K562 (cell line): ENCODE results near the gene PSMB11.

ENCODE experiments used
- CTCF ChIP-seq, 3 experiments: IDR thresholded peaks in 2 of 3; conservative IDR thresholded peaks in 1 of 3; 2 replicates each; pipeline ENCODE4 v1.5.1; 2011 to 2012; ENCODE audit warnings: low read length in 3 of 3, mild to moderate bottlenecking in 3 of 3, control low read depth in 2 of 3, improper control_type of control experiment in 1 of 3, inconsistent platforms in 1 of 3, low read depth in 1 of 3, mixed read lengths in 1 of 3, moderate library complexity in 1 of 3; ENCODE audit not compliant: insufficient read depth in 2 of 3
- FOSL1 ChIP-seq: fragments of 200-800 bp; sonication (Bioruptor generic); conservative IDR thresholded peaks from 2 replicates; pipeline ENCODE4 v1.6.1; 2016; ENCODE audit warnings: missing genetic modification characterization, missing compliant biosample characterization
- GABPA ChIP-seq: fragments of 200-800 bp; sonication (Bioruptor generic); conservative IDR thresholded peaks from 2 replicates; pipeline ENCODE4 v1.6.1; 2016; ENCODE audit warnings: low read depth, missing genetic modification characterization, missing compliant biosample characterization
- GMEB1 ChIP-seq: fragments of 250-450 bp; sonication (Bioruptor Pico); IDR thresholded peaks from 2 replicates; pipeline ENCODE4 v1.4.0; 2020; ENCODE audit warnings: mild to moderate bottlenecking
- GTF3C2 ChIP-seq: IDR thresholded peaks from 3 replicates; pipeline ENCODE4 v1.6.1; 2011; ENCODE audit warnings: borderline replicate concordance, mild to moderate bottlenecking, moderate library complexity; ENCODE audit not compliant: insufficient read length; ENCODE audit errors: extremely low read depth
- KDM2B ChIP-seq: fragments of 250-450 bp; sonication (Bioruptor Pico); IDR thresholded peaks from 2 replicates; pipeline ENCODE4 v1.8.0; 2021; ENCODE audit warnings: mild to moderate bottlenecking, moderate library complexity
- MAFF ChIP-seq: IDR thresholded peaks from 2 replicates; pipeline ENCODE4 v1.6.1; 2012; ENCODE audit warnings: low read length, improper control_type of control experiment
- MAFG ChIP-seq: fragments of 450-650 bp; conservative IDR thresholded peaks from 2 replicates; pipeline ENCODE4 v1.6.1; 2016; ENCODE audit warnings: missing genetic modification characterization, missing compliant biosample characterization
- MAX ChIP-seq: sonication (generic); formaldehyde crosslinking; IDR thresholded peaks from 2 replicates; pipeline ENCODE4 v1.9.0; 2022; ENCODE audit warnings: mild to moderate bottlenecking, missing genetic modification reagents
- TCF15 ChIP-seq: fragments of 250-450 bp; sonication (Bioruptor Pico); IDR thresholded peaks from 2 replicates; pipeline ENCODE4 v1.8.0; 2022; ENCODE audit warnings: moderate library complexity, mild to moderate bottlenecking, inconsistent platforms
- ZNF140 ChIP-seq: fragments of 250-450 bp; sonication (Bioruptor Pico); IDR thresholded peaks from 2 replicates; pipeline ENCODE4 v1.8.0; 2021; ENCODE audit warnings: moderate library complexity, mild to moderate bottlenecking, inconsistent platforms
- ZNF274 ChIP-seq: IDR thresholded peaks from 2 replicates; pipeline ENCODE4 v1.6.1; 2011; ENCODE audit warnings: low read depth, mild to moderate bottlenecking, low read length, moderate library complexity, borderline replicate concordance
- ZNF445 ChIP-seq: fragments of 250-450 bp; sonication (Bioruptor Pico); IDR thresholded peaks from 2 replicates; pipeline ENCODE4 v1.4.0; 2020; ENCODE audit warnings: low read depth, mild to moderate bottlenecking, moderate library complexity
- ZNF77 ChIP-seq: fragments of 250-450 bp; sonication (Bioruptor Pico); IDR thresholded peaks from 2 replicates; pipeline ENCODE4 v1.5.0; 2020

GRCh38 chr14:23058654-23059504 is 16.9 kb downstream of the PSMB11 start:
- no peak for TF ChIP-seq GABPA (tag)
- TF ChIP-seq MAFG (tag), result no peak
- no peak for TF ChIP-seq FOSL1 (tag)
- no peak for TF ChIP-seq CTCF (IDR thresholded peaks at IDR 0.05 in 2 of 3, conservative IDR thresholded peaks at IDR 0.05 in 1 of 3; ENCODE audit: insufficient read depth in 2 of 3, low read depth in 1 of 3, low read length in 3 of 3)
- no peak for TF ChIP-seq GTF3C2
- TF ChIP-seq KDM2B (CRISPR knock-in tag), result no peak
- TF ChIP-seq ZNF77, result no peak
- TF ChIP-seq MAX (CRISPR knock-in tag), result no peak
- no peak for TF ChIP-seq ZNF445 (CRISPR knock-in tag)
- TF ChIP-seq ZNF140 (CRISPR knock-in tag), result no peak
- TF ChIP-seq MAFF, result no peak
- no peak for TF ChIP-seq TCF15 (CRISPR knock-in tag)
- no peak for TF ChIP-seq GMEB1 (CRISPR knock-in tag)
- no peak for TF ChIP-seq ZNF274
